Heart right ventricle (tissue), 16 donors: ENCODE data around the gene PLEKHJ1. TPM values are rescaled to one million over a fixed set of nuclear protein-coding genes. Genes with fewer than 3 reads are reported as not detected.

Experiments
- ATAC-seq, 8 donors: fragments of 200-7000 bp; cut with Tn5 transposase; one replicate each; pipeline ENCODE4 v1.9.1; 2020; ENCODE audit warnings: mild to moderate bottlenecking in 8 of 8, moderate library complexity in 8 of 8, moderate number of reproducible peaks in 1 of 8
- DNase-seq, 2 donors: peaks; one replicate each; pipeline ENCODE4 v3.0.0-alpha.2; 2020
- H3K27ac ChIP-seq, 10 donors: fragments of 200-600 bp; sonication (generic) in 2 of 10; one replicate each; pipeline versions ENCODE4 v1.5.0 to v1.8.0; 2020 to 2022; ENCODE audit warnings: mild to moderate bottlenecking in 3 of 10
- H3K27me3 ChIP-seq, 7 donors: fragments of 200-600 bp; one replicate each; pipeline ENCODE4 v1.8.0; 2021 to 2022; ENCODE audit warnings: mild to moderate bottlenecking in 2 of 7
- H3K36me3 ChIP-seq, 9 donors: fragments of 200-600 bp; sonication (generic) in 1 of 9; one replicate each; pipeline versions ENCODE4 v1.5.0 to v1.8.0; 2020 to 2022; ENCODE audit warnings: mild to moderate bottlenecking in 2 of 9
- H3K4me1 ChIP-seq, 9 donors: fragments of 200-600 bp; sonication (generic) in 1 of 9; one replicate each; pipeline versions ENCODE4 v1.5.0 to v1.8.0; 2020 to 2022; ENCODE audit warnings: mild to moderate bottlenecking in 4 of 9
- H3K4me3 ChIP-seq, 10 donors: fragments of 200-600 bp; sonication (generic) in 2 of 10; one replicate each; pipeline versions ENCODE4 v1.5.0 to v1.8.0; 2020 to 2022; ENCODE audit warnings: mild to moderate bottlenecking in 7 of 10, moderate library complexity in 2 of 10
- H3K9me3 ChIP-seq, 11 donors: fragments of 200-600 bp in 10 of 11; sonication (generic) in 2 of 11; one replicate each; pipeline versions ENCODE4 v1.5.0 to v1.8.0; 2013 to 2022; ENCODE audit warnings: mild to moderate bottlenecking in 2 of 11, control low read depth in 1 of 11, moderate library complexity in 1 of 11
- CTCF ChIP-seq, 9 donors: fragments of 200-600 bp; sonication (generic) in 2 of 9; IDR thresholded peaks; one replicate each; pipeline versions ENCODE4 v1.5.0 to v1.8.0; 2021 to 2022; ENCODE audit warnings: antibody characterized with exemption in 9 of 9, mild to moderate bottlenecking in 5 of 9, moderate library complexity in 1 of 9
- WGBS, 2 donors: extraction: QIAGEN DNeasy Blood & Tissue Kit; methylation state at CpG; one replicate each; pipeline ENCODE4 v1.1.7; 2013; ENCODE audit warnings: inconsistent platforms in 1 of 2; 5-methylcytosine and 5-hydroxymethylcytosine counted together
- intact Hi-C, 10 donors: fragments of 100-400 bp; cut with DNase I; formaldehyde crosslinking; loops; one replicate each; pipeline versions ENCODE4 v1.11.1 to v1.14.2; 2022
- polyA plus RNA-seq, 2 donors: library from polyadenylated mRNA; stranded (reverse); fragments of 200-250 nt; gene quantifications; one replicate each; pipeline ENCODE4 v1.2.3, GENCODE V29; 2013
- total RNA-seq, 10 donors: library from RNA; stranded (reverse); fragmentation: NEBNext Ultra II Directional in 3 of 10; extraction: Animal tissue kit (Norgen Biotek cat#: 25700) in 3 of 10; gene quantifications; one replicate each; pipeline versions ENCODE4 v1.2.1 to v1.2.4, GENCODE V29; 2021 to 2023
- donor health status: Arrhythmogenic right ventricular cardiomyopathy.
- donor health status: ischemic (EF 13 %, LVEDD 7.1; RV severe dilation, severe dysfunction).
- donor health status: healthy with polysubstance abuse.
- donor health status: DM: no; HTN: yes; CAD: no.
- donor health status: DM: no; HTN: no; CAD: no.
- donor health status: ischemic (EF 25% LVEDD 6.9; RV normal size, moderate dysfunction).
- donor health status: ischemic (EF 25% LVEDD 5.7; RV mildly dilated, moderate dysfunction).
- donor health status: healthy.
- donor health status: DM: yes; HTN: yes; CAD: no.
- donor health status: Ischemic cardiomyopathy.
- donor health status: ischemic (EF 35%, LVEDD 5.7; RV mildly dilated, moderate dysfunction).
- donor health status: nonischemic (EF 11% LVEDD 7.7; RV severe dilation, severe dysfunction).
- donor health status: DM: yes; HTN: yes; CAD: no.
- donor health status: PGD.
- donor health status: ischemic (EF 29% LVEDD 5.4; RV normal size, mild dysfunction).
- donor health status: nonischemic (EF 23%, LVEDD 6.1; RV moderate dilation, normal function).

PLEKHJ1 gene
- total and polyA plus RNA-seq, 12 donors = 40.0 to 103 (median 46.8) TPM

DNA sequence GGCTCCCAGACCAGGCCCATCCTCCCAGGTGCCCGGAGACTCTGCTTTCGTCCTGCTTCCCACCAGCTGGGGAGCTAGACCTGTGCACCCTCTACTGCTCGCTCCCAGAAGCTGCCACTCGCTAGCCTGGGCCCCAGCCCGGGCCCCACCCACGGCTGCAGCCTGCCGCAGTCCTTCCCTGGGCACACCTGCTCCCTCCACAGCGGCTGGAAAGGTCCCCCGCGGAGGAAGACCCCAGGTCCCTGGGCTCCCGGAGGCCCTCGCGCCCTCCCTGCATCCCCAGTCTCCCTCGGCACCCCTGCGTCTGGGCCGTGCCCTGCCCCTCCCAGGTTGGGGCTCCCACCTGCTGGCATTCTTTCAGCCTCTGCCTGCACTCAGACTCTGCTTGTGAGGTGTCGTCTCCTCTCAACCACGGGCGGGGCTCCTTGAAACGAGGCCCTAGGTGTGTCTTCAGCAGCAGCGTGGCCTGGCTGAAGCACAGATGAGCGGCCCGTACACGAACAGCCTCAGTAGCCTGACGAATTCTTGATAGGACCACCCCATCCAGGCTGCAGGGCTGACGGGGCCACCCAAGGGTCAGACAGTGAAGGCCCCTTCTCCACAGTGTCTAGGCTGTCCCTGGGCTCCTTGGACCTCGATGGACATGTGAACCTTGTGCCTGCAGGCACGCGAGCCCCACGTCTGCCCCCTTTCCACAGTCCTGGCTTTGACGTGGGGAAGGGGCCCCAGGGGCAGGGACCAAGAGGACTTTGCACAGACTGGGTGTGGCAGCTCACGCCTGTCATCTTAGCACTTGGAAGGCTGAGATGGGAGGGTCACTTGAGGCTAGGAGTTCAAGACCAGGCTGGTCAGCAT is 44.4 kb downstream of the PLEKHJ1 start:
- no peaks in the 10 kb centered on the region for H3K9me3 ChIP-seq
- ATAC-seq = no peak
- WGBS, 2 donors = 89 to 91% methylated on average over 32 of the region's 32 CpGs
- peaks cover 0 to 95% (median 29%) of the 10 kb centered on the region in 9 donors for H3K36me3 ChIP-seq
- no peak overlapping the region for H3K27ac ChIP-seq
- no peak overlapping the region for H3K4me3 ChIP-seq
- H3K4me1 ChIP-seq = peaks cover 9 to 36% (median 28%) of the 10 kb centered on the region in 9 donors
- no peaks in the 10 kb centered on the region for H3K27me3 ChIP-seq
- TF ChIP-seq CTCF (IDR thresholded peaks at IDR 0.05) = no peak
- intact Hi-C loops = no loop called here
- DNase-seq = no peak

DNA sequence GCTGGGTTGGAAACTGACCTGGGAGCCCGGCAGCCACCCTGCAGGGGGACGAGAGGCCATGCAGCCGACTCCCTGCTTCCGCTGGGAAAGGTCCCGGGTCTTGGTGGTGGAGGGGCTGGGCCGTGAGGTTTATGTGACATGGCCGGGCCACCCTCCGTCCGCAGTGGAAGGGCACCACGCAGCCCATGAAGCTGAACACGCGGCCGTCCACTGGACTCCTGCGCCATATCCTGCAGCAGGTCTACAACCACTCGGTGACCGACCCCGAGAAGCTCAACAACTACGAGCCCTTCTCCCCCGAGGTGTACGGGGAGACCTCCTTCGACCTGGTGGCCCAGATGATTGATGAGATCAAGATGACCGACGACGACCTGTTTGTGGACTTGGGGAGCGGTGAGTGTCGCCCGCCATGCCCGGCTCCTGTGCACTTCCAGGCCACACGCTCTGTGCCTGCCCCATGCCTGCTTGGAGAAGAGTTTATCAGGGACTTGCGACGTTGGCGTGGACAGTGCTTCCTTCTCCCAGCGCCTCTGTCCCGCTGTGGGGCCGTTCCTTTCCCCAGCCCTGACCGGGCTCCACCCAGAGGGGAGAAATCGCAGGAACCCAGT is 45.2 kb downstream of the PLEKHJ1 start:
- WGBS, 2 donors = 92% methylated on average over 37 of the region's 37 CpGs
- Histone ChIP-seq H3K4me1 (peaks cover 14 to 43% (median 35%) of the 10 kb centered on the region in 9 donors), H3K9me3 (no peaks in the 10 kb centered on the region), H3K27ac (no peak overlapping the region), H3K27me3 (no peaks in the 10 kb centered on the region), H3K4me3 (no peak overlapping the region), H3K36me3 (peaks cover 0 to 95% (median 29%) of the 10 kb centered on the region in 9 donors)
- ATAC-seq (no peak), DNase-seq (no peak)
- no peak for TF ChIP-seq CTCF (IDR thresholded peaks at IDR 0.05)
- intact Hi-C loops = no loop called here

DNA sequence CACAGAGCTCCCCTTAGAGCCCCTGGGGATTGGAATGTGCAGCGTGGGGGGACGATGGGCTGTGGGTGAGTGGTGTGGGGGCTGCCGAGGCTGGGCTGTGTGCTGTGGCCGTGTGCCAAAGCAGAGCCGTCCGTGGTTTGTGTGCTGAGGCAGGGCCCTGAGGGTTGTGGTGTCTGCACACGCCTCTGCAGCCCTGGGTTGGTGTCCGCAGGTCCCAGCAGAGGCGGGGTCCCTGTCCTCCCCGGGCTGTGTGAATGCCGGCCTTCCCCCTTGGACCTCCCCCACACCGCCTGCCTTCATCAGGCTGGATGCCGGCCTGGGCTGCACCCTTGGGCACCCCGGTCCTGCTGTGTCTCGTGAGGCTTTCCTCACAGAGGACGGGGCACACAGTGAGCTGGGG is 46.2 kb downstream of the PLEKHJ1 start:
- H3K27ac ChIP-seq = no peak overlapping the region
- H3K4me1 ChIP-seq = peaks cover 17 to 54% (median 45%) of the 10 kb centered on the region in 9 donors

More for the DNA sequence above, 46.2 kb downstream of the PLEKHJ1 start:
- intact Hi-C loops = no loop called here
- Histone ChIP-seq H3K36me3 (peaks cover 0 to 89% (median 29%) of the 10 kb centered on the region in 9 donors), H3K27me3 (no peaks in the 10 kb centered on the region), H3K9me3 (no peaks in the 10 kb centered on the region), H3K4me3 (no peak overlapping the region)
- ATAC-seq (no peak), DNase-seq (no peak)
- WGBS, 2 donors = 79 to 82% methylated on average over 15 to 16 of the region's 16 CpGs
- no peak for TF ChIP-seq CTCF (IDR thresholded peaks at IDR 0.05)
